Raji (cell line): ENCODE data around the gene UBE2E1.

ENCODE experiments used
- POLR2A ChIP-seq: IDR thresholded peaks from 2 replicates; pipeline ENCODE4 v1.6.1; 2011; ENCODE audit warnings: low read depth, low read length, control low read depth; ENCODE audit not compliant: insufficient read depth

The UBE2E1 gene

DNA sequence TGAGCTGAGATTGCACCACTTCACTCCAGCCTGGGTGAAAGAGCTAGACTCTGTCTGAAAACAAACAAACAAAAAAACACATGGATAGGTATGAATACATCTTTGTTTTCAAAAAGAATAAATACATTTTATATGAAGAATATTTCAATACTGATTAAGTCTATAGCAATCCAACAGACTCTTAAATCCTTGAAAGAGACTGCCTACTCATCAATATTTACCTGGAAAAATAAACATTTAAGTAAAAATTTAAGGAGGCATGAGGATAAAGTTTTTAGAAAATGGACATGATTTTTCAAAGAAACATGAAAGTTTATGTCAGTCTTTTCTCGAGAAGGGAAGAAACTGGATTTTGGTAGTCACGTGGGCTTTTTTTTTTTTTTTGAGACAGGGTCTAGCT is 105.6 kb downstream of the UBE2E1 start:
- no peak for TF ChIP-seq POLR2A

DNA sequence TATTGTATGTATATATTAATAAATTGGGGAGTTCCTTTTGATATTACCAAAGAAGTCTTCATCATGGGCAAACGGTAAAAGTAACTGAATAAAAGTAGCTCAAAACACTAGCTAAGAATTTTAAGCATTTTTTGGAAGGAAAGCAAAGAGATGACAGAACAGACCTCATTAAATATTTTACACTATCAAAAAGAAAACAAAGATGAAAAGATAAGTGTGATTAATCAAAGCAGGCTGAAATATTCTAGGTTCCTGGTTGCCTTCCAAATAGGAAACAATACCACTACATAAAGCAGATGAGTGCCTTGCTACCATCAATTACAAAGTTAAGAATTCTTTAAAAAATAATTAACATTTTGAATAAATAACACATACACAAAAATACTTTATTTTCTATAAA is 107.4 kb downstream of the UBE2E1 start:
- no peak for TF ChIP-seq POLR2A

DNA sequence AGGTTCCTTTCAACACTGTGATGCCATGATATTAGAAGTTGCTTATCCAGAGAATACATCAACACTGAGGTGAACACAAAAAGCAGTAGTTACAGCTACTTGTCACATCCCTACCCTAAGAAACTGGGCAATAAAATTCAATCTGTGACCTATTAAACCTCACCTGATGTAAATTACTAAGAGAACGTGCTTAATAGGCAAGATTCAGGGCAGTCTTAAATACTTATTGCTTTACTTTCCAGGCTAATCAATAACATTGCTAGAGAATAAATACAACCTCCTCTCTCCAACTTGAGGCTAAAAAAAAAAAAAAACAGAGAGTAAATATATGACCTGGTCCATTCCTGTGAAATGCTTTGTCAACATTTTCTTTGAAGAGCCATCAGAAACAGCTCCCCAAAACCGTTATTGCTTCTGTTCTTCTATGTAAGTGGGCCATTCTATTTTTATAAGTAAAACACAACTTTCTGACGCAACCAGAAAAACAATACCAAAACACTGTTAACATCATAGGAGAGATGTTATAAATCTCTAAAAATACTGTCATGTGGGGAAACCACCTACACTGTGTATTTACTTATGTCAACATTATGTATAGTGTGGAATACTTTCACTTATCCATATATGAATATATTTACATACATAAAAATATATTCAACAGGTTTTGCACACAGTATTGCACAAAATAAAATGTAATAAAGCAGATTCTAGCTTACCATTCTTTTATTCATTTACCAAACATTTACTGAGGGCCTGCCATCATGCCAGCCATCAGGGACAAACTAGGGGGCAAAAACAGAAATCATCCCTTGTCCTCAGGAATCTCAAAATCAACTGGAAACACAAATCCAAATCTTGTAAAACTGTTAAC is 108.4 kb downstream of the UBE2E1 start:
- TF ChIP-seq POLR2A = no peak

DNA sequence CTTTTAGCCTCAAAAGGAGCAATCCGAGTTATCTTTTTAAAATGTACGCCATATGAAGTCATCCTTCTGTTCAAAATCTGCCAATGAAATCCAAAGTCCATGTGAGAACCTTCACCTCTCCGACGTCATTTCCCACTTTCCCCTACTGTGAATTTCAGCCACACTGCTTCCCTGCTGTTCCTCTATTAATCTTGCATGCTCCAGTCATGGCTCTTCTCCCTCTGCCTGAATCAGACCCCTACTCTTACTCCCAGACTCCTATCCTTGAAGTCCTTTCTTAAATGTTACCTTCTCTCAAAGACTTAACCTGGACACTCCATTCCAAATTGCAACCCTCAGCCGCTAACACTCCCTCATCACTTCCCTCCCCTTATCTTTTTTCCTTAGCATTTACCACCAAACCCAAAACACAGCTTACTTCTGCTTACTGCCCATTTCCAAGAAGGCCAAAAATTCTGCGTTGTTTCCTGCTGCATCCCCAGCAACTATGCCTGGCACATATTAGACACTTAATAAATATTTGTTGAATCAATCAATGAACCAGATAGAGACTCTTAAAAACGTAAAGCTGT is 109.9 kb downstream of the UBE2E1 start:
- TF ChIP-seq POLR2A = no peak

DNA sequence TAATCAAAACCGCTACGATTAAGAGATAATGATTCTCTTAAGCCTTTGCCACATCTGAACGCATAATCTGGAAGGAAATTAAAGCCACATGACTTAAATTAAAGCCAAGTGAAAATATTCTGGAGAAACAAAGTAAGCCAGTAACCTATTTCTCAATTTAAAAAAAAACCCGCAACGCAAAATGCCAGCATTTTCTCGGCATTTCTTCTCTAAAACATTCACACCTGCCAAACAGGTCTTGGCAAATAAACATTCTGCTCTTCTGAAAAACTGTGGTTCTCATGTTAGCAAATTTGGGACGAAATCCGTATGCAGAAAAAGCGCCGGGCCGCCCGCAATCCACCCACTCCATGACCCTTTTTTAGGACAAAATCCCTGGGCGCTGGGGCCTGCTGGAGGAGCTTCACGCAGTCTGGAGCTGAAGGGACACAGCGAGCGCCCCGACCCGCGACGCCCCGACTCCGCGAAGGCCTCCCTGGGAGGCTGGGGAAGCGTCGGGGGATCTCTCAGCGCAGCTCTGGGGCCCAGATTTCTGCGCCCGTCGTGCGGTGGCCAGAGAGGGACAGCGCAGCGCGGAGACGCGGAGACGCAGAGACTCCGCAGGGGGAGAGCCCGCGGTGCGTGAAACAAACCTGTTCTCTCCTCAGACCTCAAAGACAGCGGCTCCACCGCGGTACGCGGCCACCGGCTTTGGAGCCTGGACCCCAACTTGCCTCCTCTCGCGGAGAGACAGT is 110.6 kb downstream of the UBE2E1 start:
- TF ChIP-seq POLR2A = no peak

DNA sequence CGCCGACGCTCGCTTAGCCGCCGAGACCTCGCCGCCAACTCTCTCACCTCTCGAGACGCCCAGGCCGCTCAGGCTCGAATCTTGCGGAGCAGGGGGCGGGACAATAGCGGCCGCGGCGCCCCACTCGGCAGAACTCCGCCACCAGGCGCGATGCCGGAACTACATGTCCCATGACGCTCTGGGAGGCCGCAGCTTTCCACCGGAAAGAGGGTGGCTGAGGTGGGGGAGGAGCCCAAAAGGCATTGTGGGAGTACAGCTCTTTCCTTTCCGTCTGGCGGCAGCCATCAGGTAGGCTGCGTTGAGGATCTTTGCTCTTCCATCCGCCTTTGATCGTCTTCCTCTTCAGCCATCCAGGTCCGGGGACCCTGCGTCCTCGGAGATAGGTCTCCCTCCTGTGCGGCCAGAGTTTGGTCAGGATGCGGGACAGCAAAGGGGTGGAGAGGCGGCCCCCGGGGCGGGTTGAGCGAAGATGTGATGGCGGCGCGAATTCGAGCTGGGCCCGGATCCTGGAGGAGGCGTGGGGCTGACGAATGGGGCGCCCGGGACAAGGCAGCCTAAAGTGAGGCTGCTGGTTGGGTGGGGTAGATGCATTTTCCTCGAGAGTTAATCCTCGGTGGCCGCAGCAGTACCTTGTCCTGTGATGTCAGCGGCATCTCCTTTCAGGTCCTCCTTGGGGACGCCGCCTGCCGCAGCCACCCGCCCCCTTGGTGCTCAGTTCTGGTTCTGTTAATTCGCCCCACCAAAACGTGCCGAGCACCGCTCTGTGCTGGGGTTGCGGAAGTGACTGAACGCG is 111.3 kb downstream of the UBE2E1 start, which contains the start of the genes NKIRAS1 and RPL15:
Gene NKIRAS1, minus strand, starts transcription at position 105 of the 793 bp plus-strand sequence. CDS start 6,086 bp downstream, outside the sequence.
Gene RPL15, plus strand, starts transcription at position 247 of the 793 bp plus-strand sequence. CDS start 728 bp downstream, outside the sequence.
- peak; percentile 100 for TF ChIP-seq POLR2A

DNA sequence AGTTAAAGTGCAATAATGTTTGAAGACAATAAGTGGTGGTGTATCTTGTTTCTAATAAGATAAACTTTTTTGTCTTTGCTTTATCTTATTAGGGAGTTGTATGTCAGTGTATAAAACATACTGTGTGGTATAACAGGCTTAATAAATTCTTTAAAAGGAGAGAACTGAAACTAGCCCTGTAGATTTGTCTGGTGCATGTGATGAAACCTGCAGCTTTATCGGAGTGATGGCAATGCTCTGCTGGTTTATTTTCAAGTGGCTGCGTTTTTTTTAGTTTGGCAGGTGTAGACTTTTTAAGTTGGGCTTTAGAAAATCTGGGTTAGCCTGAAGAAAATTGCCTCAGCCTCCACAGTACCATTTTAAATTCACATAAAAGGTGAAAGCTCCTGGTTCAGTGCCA is 113.9 kb downstream of the UBE2E1 start:
- TF ChIP-seq POLR2A = no peak

DNA sequence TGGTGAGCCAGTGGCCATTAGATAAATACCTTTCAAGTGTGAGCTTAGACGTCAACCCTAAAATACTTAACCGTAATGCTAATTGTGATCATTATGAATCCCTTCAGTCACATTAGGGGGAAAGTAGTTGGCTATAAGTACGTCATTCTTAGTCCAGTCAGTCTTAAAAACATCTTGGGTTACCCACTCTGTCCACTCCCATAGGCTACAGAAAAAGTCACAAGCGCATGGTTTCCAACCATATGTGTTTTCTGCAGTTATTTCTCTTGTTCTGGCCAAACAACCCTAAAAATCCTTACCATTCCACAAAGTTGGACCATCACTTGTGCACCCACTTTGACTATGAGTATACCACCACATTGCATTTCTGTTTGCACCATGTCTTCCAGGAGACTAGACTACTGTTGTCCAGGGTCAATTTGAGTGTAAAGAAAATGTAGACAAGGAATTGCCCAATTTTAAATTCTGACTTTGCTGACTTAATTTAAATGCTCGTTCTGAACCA is 114.4 kb downstream of the UBE2E1 start:
- 0 out of 2 replicates have a peak, but pooled peaks have one; percentile 24 for TF ChIP-seq POLR2A

DNA sequence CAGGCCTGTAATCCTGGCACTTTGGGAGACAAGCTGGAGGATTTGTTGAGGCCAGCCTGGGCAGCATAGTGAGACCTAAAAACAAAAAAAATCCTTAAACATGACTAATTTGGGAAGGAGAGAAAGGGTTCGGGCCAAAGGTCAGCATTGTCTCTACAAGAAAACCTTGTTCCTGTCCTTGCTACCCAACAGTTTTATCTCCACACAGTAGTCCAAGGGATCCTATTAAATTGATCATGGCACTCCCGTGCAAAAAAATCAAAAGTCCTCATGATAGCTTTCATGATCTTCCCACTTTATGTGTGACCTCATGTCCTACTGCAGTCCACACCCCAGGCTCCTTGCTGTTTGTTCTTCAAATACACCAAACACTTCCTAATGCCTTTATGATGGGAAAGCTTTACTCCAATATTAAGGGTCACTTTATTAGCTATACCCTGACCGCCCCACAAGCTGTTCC is 115.3 kb downstream of the UBE2E1 start:
- peak; percentile 37; the same call in 1 of the 2 replicates for TF ChIP-seq POLR2A

DNA sequence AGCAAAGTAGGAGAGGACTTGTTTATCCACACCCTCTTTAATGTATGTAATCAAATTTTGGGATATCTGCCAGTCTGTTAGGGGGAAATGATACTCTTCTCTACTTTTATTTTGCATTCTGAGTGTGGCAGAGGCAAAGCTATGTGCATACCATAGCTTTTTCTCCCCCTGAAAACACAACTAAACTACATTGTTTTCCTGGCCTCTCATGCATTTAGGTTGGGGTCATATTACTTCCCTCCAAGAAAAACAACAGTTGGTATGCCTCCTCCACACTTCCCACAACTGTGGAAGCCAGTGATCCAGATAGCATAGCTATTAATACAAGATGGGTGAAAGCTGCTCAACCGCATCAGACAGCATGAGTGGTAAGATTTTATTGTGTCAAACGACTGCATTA is 118.0 kb downstream of the UBE2E1 start:
- no peak for TF ChIP-seq POLR2A

DNA sequence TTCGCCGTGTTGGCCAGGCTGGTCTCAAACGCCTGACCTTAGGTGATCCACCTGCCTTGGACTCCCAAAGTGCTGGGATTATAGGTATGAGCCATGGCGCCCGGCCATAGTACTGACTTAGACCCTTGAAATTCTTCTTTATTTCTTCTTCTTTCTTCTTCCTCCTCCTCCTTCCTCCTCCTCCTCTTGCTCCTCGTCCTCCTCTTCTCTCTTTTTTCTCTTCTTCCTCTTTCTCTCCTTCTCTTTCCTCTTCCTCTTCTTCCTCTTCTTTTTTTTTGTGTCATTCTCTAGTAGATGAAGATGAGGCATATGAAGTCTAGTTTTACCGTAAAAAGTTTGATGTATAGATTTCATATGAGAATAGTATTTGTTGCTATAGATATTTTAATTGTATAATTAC is 120.5 kb downstream of the UBE2E1 start:
- no peak for TF ChIP-seq POLR2A

DNA sequence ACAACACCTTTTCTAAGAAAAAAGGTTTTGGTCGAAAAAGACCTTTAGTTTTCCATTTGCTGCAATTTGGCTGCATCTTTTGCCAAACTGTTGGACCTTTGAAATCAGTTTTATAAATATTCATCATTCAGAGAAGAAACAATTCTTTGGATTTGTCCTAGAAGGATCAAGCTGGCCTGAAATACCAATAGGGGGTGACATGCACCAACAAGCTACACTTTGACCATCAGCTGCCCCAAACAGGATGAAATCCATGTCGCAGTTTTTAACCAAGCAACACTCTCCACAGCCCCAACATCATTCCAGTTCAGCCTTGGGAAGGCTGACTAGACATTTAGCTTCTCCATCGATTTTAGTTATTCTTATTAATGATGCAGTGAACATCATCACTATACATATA is 121.0 kb downstream of the UBE2E1 start:
- TF ChIP-seq POLR2A = no peak

DNA sequence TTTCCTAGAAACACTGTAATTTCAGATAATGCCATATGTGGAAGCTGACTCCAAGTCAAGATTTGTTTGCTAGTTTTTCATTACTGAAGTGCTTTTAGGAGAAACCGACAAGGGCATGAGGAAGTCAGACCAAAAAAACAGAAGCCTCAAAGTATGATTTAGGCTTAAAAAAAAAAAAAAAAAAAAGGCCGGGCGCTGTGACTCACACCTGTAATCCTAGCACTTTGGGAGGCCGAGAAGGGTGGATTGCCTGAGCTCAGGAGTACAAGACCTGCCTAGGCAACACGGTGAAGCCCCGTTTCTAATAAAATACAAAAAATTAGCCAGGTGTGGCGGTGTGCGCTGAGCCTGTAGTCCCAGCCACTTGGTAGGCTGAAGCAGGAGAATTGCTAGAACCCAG is 122.8 kb downstream of the UBE2E1 start:
- no peak for TF ChIP-seq POLR2A

DNA sequence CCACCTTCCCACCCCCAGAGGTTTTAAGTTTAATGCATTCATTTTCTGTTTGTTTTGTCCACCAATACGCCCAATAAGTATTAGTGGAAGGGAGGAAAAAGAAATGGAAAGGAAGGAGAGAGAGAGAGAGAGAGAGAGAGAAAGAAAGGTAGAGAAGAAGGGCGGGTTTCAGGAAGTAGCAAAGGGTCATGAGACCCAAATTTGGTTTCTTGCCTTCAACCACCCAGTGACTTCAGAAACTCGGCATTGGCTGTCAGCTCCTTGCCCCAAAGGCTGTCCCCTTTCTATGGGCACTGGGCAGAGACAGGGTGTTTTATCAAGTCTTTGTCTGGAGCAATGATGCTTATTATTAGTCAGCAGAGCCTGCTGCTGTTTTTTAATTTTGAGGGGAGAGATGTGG is 125.8 kb downstream of the UBE2E1 start:
- no peak for TF ChIP-seq POLR2A
